SH-SY5Y (cell line): ENCODE measurements around the gene AGTR1.

Experiments used
- GATA2 ChIP-seq: IDR thresholded peaks from 2 replicates; pipeline ENCODE4 v1.6.1; 2011; ENCODE audit warnings: mild to moderate bottlenecking, low read depth, low read length
- GATA3 ChIP-seq: IDR thresholded peaks from 2 replicates; pipeline ENCODE4 v1.6.1; 2011; ENCODE audit warnings: low read depth, mild to moderate bottlenecking, low read length, moderate library complexity

AGTR1 gene

GRCh38 chr3:148737104-148737530 is 39.4 kb downstream of the AGTR1 start:
- TF ChIP-seq GATA2: no peak
- no peak for TF ChIP-seq GATA3

GRCh38 chr3:148739720-148740119 is 42.0 kb downstream of the AGTR1 start:
- no peak for TF ChIP-seq GATA3
- no peak for TF ChIP-seq GATA2

- TF ChIP-seq GATA3 (no peak), GATA2 (no peak)
Observed at GRCh38 chr3:148740291-148740690, 42.6 kb downstream of the AGTR1 start.

GRCh38 chr3:148741219-148741618 is 43.5 kb downstream of the AGTR1 start:
- TF ChIP-seq GATA2 (no peak), GATA3 (no peak)

- no peak for TF ChIP-seq GATA3
Observed at GRCh38 chr3:148742118-148742517, 44.4 kb downstream of the AGTR1 start.

- no peak for TF ChIP-seq GATA2
- no peak for TF ChIP-seq GATA3
Observed at GRCh38 chr3:148746053-148746452, 48.4 kb downstream of the AGTR1 start.

- no peak for TF ChIP-seq GATA2
- no peak for TF ChIP-seq GATA3
Observed at GRCh38 chr3:148748283-148748682, 50.6 kb downstream of the AGTR1 start.

- no peak for TF ChIP-seq GATA2
- no peak for TF ChIP-seq GATA3
Observed at GRCh38 chr3:148750296-148750695, 52.6 kb downstream of the AGTR1 start.

GRCh38 chr3:148751461-148751860 is 53.8 kb downstream of the AGTR1 start:
- no peak for TF ChIP-seq GATA3
- no peak for TF ChIP-seq GATA2

- TF ChIP-seq GATA2: no peak
- no peak for TF ChIP-seq GATA3
Observed at GRCh38 chr3:148755570-148755969, 57.9 kb downstream of the AGTR1 start.

GRCh38 chr3:148756311-148756710 is 58.6 kb downstream of the AGTR1 start:
- TF ChIP-seq GATA2: no peak
- TF ChIP-seq GATA3: no peak

GRCh38 chr3:148757238-148758215 is 59.8 kb downstream of the AGTR1 start:
- TF ChIP-seq GATA2 (no peak), GATA3 (no peak)

- TF ChIP-seq GATA2 (no peak), GATA3 (no peak)
Observed at GRCh38 chr3:148758303-148758884, 60.7 kb downstream of the AGTR1 start.

GRCh38 chr3:148759430-148759829 is 61.7 kb downstream of the AGTR1 start:
- TF ChIP-seq GATA3 (no peak), GATA2 (no peak)

- no peak for TF ChIP-seq GATA3
- no peak for TF ChIP-seq GATA2
Observed at GRCh38 chr3:148763156-148763680, 65.5 kb downstream of the AGTR1 start.
